Stimulated activated CD4-positive, alpha-beta T cell treated with anti-CD3 and anti-CD28 coated beads, Interleukin-2, amount 100 ng/mL, for 24 hours (primary cell): Measurements from ENCODE around the gene RSU1.

Source experiments
- DNase-seq, 2 donors: peaks; one replicate each; pipeline ENCODE4 v3.0.0-alpha.2; 2020

The RSU1 gene

GRCh38 chr10:16586358-16587138, 230.7 kb downstream of the RSU1 start:
- no peak for DNase-seq

DNA sequence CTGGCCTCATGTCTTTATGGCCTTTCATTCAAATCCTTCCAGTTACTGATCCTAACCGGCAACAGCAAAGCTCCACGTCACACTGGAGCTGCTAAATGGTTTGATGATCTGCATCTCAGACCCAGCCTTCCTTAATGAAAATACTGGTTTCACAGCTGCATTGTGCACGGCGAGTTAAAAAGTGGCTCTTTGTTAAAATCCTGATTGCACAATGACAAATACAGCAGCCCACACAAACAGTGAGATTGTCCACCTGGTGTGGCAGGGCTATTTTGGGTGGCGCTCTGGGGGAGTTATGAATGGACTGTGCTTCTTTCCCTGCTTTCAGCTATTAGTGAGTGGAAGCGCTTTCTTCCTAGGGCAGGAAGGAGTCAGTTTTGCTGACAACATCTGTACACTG, 232.1 kb downstream of the RSU1 start:
- no peak for DNase-seq

DNA sequence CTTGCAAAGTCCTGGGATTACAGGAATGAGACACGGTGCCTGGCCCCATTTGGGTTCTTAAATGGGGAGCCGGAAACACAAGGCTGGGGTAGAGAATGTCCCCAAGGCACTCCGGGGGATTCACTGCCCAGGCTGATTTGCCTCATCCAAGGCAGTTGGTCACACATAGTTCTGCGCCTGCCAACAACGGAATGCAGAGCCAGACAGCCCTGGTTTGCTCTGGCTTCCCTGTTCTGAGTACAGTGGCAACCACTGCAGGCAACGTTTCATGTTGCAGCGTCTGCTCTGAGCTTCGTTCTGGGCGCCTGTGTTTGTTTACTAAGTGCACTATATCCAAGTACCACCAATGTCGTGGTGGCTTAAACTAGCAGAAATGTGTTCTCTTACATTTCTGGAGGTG, 233.8 kb downstream of the RSU1 start:
- DNase-seq, result no peak

DNA sequence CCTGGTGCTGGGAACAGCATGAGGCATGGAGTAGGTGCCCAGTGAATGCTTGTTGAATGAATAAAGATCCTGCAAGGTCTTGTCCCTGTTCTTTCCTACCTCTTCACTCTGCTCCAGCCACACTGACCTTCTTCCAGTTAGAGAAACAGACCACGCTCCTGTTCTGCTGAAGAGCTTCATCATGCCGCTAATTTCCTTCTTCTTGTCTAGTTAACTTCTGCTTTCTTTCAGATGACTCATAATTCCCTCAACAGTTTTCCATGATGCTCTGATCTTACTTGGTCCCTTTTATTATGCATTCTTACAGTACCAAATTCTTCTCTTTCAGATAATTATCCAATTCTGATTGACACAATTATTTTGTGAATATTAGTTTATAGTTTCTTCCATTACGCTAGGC, 236.0 kb downstream of the RSU1 start:
- no peak for DNase-seq

DNA sequence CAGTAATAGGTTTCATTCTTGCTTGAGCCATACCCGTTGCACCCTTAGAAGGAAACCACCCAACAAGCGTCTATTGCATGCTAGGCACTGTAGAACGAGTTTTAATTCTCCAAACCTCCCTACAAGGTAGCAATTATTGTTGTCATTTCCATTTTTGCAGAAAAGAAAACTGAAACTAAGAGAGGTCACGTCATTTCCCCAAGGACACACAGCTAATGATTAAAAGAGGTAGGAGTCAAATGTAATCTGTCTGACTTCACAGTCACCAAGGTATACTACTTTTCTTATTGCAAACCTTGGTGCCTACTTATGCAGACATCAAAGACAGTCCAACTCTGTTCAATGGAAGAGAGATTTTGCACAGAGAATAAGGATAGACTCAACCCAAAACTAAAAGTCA, 246.5 kb downstream of the RSU1 start:
- no peak for DNase-seq

- no peak for DNase-seq
Observed at GRCh38 chr10:16566202-16566805, 250.9 kb downstream of the RSU1 start.

DNA sequence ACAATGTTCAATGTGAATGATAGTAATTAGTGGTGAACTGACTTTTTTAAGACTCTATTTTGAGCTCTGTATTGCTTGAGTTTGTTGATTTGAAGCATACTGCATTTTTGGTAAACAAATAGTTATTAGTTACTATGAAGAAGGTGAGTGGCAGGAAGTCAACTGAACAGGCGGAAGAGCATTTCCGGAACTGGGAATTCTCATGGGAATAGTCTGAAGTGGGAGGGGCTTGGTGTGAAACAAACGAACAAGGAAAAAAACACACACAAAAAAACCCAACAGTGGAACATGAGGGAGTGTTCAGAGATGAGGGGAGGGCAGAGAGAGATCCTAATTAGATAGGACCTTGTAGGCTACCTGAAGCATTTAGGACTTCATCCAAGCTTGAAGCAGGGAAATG, 251.6 kb downstream of the RSU1 start:
- DNase-seq, result no peak

DNA sequence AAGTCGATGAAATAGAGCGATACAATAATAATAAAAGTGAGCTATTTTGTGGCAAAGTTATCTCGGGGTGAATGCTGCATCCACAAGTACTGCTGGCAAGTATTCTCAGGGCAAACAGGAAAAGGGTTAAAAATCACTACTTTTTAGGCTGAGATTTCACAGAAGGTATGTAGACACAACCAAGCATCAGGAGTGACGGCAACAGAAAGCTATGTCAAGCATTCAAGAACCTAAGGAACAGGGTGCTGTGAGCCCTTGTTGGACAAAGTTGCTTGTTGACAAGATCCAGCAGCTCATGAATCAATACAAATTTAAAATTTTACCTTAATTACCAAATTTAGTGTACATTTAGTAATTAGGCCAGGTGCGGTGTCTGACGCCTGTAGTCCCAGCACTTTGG, 254.3 kb downstream of the RSU1 start:
- no peak for DNase-seq

DNA sequence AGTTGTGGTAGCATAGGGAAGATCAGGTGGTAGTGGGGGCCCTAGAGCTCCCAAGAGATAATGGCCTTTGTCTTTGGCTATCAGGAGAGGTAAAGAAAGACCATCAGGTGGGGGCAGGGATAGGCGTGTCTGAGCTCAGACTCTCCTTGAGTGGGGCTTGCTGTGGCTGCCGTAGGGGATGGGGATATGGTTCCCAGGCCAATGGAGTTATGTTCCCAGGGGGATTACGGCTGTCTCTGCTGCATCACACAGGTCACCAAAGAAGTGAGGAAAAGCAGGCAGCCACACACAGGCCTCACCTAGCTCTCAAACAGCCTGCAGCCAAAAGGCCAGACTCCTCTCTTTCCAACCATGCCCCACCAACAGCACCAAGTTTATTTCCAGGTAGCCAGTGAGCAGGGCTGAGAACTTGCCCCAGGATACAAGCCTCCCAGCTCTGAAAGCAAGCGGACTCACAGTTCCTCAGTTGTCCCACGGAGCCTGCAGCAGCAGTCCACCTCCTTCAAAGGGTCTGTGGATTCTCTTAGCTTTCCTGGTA, 257.9 kb downstream of the RSU1 start:
- no peak for DNase-seq

DNA sequence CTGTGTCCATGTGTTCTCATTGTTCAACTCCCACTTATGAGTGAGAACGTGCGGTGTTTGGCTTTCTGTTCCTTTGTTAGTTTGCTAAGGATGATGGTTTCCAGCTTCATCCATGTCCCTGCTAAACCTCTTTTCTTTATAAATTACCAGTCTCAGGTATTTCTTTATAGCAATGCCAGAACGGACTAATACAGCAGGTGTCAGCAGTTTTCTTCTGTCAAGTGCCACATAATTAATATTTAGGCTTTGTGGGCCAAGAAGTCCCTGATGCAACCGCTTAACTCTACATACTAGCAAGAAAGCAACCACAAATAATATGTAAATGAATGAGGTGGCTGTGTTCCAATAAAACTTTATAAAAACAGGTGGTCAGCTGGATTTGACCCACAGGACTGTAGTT, 269.3 kb downstream of the RSU1 start:
- no peak for DNase-seq

- no peak for DNase-seq
Observed at GRCh38 chr10:16545116-16545736, 272.0 kb downstream of the RSU1 start.

DNA sequence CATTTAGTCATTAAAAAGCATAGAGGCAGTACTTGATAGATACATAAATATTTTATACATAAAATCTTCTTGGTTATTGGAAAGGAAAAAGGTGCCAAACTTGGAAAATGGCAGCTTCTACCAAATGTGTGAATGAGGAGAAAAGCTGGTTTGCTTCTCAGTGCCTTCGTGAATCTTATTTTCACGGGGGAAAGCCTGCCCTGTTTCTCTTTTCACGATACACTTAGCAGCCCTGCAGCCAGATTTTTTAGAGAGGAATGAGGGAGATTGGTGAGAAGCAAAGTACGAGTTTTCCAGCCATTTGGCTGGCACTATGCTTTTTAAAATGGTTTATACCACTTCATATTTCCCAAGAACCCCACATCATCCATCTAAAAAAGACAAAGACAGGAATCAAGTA, 272.6 kb downstream of the RSU1 start:
- DNase-seq, result no peak

DNA sequence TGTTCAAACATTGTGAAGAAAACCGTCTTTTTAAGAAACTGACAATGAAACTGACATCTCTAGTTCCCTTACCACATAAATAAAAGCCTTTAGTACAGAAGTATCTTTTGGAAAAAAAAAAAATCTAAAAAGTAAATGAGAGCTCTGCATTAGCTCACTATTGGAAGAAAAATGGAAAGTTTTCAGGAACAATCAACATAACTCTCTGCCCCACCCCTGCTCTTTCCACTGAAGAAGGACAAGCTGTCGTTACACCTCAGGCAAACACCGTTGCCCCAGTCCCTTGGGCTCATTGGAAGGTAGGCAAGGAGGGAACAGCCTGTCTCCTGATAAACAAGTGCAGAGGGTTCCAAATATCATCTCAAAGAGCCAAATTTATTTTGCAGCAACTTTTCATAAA, 273.1 kb downstream of the RSU1 start:
- DNase-seq, result no peak
